HUDEP-2 (cell line): ENCODE results near the gene TBC1D14.
A peak's percentile ranks its signal among the peaks of the same experiment; 100 is the strongest.

Experiments
- DNase-seq, 76 experiments: peaks; one replicate each; lab custom pipeline; 2025; ENCODE audit not compliant: unreplicated experiment in 76 of 76; lab: John Stamatoyannopoulos, UW

Gene TBC1D14

GRCh38 chr4:6926681-6927478, 17.3 kb downstream of the TBC1D14 start:
- peak in 72 of 76 experiments; percentile 35 to 92 (median 70) for DNase-seq

GRCh38 chr4:6928081-6928480, 18.5 kb downstream of the TBC1D14 start:
- no peak for DNase-seq

DNA sequence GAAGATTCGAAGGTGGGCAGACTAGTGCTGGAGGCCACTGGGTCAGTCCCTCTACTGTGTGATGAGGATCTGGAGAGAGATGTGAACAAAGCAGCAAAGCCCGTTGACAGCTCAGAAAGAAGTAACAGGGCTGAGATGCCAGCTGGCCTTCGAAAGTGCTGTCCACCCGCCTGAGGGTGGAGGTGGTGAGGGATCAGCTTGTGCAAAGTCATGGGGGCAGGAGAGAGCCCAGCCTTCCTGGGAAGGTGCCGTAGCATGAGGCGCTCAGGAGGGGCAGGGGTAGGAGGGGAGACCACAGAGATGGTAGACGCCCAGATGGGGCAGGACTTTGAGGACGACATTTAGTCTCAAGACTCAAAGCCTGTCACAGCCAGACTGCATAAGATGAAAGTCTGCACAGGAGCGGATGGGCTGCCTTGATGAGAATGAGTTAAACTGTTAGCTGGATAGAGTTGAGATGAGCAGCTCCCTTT, 19.7 kb downstream of the TBC1D14 start:
- no peak for DNase-seq

GRCh38 chr4:6929812-6930464, 20.3 kb downstream of the TBC1D14 start:
- no peak for DNase-seq

DNA sequence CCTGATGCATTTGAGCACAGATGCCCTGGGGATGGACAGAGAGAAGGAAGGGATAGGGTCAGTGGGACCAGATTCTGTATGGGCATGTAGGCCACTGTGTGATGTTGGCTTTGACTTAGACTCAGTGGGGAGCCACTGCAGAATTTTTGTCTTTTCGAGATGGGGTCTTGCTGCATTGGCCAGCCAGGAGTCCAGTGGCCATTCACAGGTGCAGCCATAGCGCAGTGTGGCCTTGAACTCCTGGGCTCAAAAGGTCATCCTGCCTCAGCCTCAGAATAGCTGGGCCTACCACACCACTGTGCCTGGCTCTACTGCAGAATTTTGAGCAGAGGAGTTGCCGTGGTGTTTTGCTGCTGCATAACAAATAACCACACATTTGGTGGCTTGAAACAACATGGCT, 22.8 kb downstream of the TBC1D14 start:
- no peak for DNase-seq

DNA sequence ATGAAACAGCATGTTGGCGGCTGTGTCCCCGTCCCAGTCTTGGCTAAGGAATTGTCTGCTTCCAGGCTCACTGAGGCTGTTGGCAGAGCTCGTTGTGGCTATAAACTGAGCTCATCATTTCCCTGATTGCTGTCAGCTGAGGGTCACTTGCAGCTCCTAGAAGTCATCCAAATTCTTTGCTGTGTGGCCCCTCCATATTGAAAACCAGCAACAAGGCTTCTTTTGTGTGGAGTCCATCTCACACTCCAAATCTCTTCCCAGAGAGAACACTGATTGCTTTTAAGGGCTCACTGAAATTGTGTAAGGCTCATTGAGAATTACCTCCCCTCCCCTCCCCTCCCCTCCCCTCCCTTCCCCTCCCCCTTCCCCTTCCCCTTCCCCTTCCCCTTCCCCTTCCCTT, 23.3 kb downstream of the TBC1D14 start:
- no peak for DNase-seq

GRCh38 chr4:6933691-6934430, 24.2 kb downstream of the TBC1D14 start:
- no peak for DNase-seq

- no peak for DNase-seq
Measured at GRCh38 chr4:6935965-6936364, 26.3 kb downstream of the TBC1D14 start.

DNA sequence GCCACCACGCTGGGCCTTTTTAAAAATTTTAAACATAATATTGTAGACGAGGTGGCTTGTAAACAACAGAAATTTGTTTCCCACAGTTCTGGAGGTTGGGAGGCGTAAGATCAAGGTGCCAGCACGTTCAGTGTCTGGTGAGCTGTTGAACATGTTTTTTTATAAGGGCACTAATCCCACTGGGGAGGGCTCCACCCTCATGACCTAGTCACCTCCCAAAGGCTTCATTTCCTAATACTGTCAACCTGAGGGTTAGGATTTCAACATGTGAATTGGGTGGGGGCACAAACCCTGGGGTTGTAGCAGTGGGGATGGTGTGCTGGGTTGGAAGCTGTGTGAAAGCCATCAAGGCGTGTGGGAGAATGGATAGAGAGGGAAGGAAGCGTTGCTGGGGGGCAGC, 27.6 kb downstream of the TBC1D14 start:
- DNase-seq, result no peak

- DNase-seq, result no peak
Measured at GRCh38 chr4:6937754-6938153, 28.1 kb downstream of the TBC1D14 start.

DNA sequence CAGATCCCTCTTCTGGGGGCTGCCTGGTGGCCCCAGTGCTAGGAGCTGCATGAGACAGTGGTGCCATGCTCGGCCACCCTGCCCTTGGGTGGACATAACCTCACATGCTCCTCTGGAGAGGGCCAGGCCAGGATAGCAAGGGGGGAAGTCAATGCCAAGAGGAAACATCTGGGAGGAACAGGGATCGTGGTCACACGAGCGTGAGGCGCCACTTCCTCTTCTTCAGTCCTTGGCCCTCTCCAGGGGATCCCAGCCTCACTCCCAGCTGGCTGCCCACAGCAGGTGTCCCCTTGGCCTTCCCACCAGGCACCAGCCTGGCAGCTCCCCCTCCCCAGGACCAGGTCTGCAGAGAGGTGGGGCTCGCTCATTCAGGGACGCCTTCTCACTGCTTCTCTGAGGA, 28.6 kb downstream of the TBC1D14 start:
- DNase-seq, result no peak

- no peak for DNase-seq
Measured at GRCh38 chr4:6938647-6939271, 29.1 kb downstream of the TBC1D14 start.

DNA sequence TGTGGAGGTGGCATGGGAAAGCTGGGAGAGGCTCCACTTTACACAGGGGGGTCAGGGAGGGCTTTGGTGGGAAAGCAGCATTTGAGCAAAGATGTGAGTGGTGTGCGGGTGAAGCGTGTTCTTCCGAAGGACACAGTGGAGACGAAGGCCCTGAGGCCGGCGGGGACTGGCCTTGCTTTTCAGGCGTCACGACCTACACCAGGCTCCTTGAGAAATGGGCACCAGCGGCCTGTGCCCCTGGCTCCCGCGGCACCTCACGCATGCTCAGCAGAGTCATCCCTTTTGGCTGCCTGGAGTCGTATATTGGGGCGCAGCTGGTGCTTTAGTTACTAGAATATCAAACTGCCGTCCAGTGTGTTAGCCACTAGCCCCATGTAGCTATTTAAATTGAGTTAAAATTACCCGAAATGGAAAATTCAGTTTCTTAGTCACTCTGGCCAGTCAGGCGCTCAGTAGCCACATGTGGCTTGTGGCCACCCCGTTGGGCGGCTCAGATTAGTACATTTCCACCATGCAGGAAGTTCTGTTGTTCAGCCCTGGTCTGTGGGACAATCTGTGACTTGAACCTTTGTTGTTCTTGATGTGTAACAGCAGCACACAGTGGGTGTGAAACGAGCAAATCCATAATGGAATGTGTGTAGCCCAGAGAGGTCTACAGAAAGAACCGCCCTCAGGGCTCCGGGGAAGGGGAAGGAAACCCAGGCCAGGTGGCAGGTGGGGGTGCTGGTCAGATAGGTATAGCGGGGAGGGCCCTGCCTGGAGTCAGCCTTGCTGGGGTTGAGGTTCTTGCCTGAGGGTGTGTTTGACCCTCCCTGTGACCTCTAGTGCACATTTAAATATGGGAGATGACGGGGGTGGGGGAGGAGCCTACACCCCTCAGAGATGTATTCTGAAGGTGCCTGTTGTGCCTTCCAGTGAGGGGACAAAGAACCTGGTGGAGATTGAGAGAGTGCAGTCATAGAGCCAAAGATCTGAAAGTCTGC, 30.4 kb downstream of the TBC1D14 start:
- DNase-seq, result peak in 1 of 76 experiments; percentile 7

DNA sequence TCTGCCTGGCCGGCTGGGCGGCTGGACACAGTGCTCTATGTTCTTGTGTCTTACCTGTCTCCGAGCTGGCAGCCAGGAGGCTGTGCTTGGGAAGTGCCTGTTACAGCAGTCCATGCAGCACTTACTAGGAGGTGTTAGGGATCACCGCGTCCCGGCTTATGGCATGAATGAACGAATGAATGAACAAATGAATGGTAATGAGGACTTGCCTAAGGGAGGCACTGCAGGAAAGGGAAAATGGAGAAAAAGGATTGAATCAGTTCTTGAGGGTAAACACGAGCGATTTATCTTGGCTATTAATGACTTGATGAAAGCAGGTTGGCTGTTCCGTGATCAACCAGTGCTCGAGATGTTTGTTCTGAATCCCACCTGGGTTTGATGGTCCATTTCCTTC, 31.1 kb downstream of the TBC1D14 start:
- DNase-seq, result no peak

DNA sequence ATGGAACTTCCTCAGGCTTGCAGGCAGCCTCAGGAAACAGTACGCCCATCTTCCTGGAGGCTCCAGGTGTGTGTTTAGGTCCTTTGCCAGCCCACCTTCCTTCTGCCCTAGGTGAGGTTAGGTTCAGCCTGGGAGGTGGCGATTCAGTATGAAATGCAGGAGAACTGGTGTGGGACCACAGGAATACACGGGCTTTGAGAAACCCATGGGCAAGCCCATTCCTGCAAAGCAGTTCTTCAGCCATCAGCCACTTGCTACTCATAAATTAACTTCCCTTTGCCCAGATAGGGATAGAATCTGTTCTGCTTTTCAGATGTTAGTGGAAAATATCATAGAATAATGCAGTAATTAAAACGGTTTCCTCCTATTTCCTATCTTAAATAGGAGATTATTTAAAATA, 32.2 kb downstream of the TBC1D14 start:
- no peak for DNase-seq

DNA sequence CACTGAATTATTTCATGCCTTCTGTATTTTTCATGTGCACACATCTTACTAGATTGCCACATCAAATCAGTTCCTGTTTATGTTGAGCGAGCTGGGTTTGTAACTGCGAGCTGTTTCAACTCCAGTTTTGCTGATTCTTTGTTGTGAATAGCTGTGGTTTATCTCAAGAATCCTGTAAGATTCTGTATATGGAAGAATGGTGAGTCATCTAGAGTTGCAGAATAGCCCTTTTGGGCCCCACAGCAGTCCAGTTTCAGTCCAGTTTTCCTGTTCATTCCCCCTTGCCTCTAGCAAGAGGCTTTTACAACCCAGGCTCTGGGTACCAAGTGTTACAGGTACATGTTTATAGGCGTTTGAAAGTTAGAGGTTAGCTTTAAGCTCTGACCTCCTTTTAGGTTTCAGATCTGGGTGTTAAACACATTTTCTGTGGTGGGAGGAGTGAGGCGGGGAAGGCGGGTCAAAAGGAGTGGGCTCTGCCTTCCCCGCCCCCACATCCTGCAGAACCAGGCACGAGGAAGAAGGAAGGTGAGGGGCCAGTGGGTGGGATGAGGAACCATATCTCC, 32.7 kb downstream of the TBC1D14 start:
- DNase-seq, result peak in 4 of 76 experiments; percentile 3 to 29 (median 10)

DNA sequence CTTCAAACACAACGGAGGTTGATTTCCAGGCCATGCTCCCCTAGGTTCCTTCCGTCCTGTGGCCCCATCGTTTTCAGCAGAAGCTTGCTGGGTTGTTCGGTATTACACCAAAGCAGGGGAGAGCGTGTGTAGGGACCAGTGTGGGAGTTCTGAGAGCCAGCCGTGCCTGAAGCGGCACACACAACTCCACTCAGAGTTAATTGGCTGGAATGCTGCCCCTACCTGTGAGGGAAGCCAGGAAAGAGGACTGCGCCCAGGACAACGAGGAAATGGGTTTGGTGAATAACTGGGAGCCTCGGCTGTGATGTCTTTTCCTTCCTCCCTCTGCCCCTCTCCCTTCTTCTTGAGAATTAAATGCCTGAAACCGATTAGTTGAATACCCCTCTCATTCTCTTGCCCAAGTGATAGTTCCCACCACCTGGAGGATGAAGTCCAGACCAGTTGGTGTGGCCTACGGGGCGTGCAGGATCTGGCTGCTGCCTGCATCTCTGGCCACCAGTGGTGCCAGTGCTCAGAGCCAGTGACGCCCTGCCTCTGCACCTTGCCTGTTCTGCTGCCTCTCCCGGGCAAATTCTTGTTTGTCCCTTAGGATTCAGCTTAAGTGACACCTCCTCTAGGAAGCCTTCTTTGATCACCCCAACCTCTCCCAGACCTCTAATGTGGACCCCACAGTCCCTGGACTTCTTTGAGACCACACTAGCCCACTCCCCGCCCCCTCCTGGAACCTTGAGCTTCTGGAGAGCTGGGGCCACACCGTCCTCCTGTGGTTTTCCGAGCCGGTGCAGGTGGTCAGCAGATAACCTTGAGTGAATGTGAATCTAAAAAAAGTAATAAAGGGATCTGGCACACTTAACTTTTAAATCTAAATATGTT, 33.6 kb downstream of the TBC1D14 start:
- no peak for DNase-seq

GRCh38 chr4:6943885-6944225, 34.2 kb downstream of the TBC1D14 start:
- no peak for DNase-seq
